HG03280 (cell line): ENCODE results near the gene ALDH1A1.

Source experiments
- ATAC-seq: cut with Tn5 transposase; IDR thresholded peaks from one replicate; pipeline ENCODE4 v1.9.1; 2021; ENCODE audit warnings: mild to moderate bottlenecking, moderate library complexity; ENCODE audit not compliant: unreplicated experiment

The ALDH1A1 gene

DNA sequence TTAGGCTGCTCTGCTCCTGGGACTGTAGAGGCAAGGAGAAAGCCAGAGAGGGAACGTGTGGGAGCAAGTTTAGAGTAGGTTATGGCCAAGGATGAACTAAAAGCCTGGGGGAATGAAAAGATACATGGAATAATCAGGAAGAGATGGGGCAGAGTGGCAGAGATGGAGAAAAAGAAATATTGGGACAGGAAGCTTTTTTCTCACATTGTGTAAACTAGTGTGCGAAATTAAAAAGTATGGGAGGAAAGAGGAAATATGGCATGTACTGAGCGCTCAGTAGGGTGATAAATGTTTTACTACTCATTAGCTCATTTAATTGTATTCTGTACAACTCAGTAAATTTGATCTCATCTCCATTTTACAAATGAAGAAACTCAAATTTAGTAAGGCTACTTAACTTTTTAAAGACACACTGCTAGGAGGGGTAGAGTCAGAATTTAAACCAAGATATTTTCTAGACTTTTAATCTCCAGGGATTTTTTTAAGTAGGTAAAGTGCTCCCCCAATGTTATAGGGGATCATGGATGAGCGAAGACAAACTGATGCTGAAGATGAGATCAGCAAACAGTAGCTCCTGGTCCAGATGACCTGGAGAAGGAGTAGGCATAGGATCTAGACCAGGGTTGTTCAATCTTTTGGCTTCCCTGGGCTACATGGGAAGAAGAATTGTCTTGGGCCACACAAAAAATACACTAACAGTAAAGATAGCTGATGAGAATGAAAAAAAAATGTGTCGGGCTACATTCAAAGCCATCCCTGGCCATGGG, 30.8 kb downstream of the ALDH1A1 start:
- no peak for ATAC-seq

DNA sequence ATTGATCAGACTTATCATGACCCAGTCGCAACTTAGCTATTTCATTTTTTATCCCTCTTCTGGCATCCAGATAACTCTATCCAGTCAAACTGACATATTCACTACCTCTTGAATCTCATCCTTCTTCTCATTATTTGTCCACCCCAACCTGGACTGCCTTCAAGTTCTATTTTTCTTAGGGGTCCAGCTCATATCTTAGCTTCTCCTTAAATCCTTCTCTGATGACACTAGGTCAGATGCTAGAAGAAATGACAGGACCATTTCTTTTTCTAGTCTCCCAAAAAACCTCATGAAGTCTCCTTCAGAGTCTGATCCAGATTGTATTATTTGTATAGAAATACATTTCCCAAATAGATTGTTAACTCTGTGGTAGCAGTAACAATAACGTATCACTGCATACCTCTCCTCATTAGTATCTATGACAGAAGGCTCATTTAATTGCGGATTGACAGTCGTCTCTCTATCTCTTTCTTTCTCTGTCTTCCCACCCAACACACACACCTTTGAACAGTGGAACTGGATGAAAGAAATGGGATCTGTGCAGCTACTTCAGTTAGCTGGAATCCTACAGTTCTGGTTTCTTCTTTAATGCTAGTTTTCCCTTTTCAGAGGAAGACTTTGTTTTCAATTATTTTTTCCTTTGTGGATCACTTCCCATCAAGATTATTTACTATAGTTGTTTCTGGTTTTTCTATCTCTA, 33.5 kb downstream of the ALDH1A1 start:
- ATAC-seq: no peak

DNA sequence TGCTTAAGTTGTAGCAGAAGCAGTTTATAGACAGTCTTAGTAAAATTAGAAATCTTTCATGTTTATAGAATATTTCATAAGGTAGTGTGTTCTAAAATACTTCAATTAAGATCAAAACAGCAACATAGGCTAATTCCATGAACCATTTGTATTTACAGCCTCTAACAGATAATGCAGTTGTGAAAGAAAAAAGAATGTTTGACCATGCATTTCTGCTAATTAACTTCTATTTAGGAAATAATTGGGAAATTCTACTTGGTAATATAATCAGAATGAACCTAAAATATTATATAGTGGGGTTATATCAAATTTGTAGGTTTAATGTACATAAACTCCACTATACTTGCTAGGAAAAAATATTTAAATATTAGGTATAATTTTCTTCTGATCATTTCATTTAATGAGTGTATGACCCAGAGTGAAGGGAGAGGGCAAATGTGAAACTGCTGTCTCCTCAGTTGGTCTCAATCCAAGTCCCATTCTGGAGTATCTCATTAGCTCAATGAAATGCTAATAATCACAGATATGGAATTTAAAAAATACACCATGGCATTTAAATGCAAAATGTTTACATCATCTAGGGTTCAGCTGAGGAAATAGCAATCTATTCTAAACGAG, 34.9 kb downstream of the ALDH1A1 start:
- no peak for ATAC-seq

DNA sequence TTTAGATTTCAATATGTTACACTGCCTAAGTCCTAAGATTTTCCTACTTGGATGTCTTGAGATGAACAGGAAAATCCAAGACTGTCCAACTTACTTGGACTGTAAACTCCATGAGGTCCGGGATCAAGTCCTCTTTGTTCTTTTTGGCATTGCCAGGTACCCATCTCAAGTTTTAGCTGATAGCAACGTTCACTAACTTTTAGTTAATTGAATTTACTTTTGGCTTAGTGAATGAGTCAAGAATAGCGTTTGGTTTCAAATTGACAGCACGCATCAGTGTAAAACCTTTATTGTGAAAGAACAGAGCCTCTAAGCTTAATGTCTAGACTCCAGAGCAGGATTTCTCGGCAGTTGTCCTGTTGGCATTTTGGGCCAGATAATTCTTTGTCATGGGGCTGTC, 37.2 kb downstream of the ALDH1A1 start:
- no peak for ATAC-seq

DNA sequence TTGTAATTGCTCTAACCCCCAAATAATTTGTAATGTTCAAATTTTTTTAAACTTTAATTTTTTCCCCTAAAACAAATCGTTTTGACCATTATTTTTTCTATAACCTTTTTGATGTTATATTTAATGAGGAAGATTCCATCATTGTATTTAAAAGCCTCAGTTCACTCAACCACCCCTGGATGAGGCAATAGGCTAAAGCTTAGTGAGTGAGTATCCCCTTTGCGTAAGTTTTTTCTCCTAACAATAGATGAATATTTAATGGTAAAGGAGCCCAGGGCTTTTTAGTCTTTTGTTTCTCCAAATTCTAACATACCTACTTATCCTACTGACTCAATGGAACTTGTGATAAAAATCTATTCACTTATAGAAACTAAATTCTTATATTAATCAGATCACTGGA, 38.1 kb downstream of the ALDH1A1 start:
- no peak for ATAC-seq

DNA sequence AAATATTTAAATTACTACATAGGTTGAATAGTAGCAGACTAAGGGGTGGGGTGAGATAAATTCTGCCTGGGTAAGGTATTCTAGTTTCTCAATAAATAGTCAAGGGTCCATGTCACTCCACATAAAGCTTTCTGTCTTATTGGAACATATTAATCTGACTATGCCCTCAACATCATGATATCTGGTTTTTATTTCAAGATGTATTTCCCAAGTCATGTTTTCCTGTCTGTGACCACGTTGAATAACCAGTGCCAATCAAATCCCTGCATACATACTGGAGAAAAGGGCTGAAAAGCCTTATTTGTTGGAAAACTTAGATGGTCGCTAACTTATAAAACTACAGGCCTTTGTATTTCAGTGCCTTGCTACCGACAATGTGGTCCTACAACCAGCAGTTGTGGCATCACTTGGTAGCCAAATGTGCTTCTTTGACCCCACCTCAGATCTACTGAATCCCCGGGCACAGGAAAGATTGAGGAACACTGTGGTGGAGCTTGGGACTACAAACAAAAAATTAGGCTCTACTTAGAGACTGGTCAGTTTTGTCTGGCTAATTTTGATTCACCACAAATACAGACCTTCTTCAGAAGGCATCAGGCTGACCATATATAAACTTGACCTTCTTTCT, 39.4 kb downstream of the ALDH1A1 start:
- ATAC-seq: no peak

DNA sequence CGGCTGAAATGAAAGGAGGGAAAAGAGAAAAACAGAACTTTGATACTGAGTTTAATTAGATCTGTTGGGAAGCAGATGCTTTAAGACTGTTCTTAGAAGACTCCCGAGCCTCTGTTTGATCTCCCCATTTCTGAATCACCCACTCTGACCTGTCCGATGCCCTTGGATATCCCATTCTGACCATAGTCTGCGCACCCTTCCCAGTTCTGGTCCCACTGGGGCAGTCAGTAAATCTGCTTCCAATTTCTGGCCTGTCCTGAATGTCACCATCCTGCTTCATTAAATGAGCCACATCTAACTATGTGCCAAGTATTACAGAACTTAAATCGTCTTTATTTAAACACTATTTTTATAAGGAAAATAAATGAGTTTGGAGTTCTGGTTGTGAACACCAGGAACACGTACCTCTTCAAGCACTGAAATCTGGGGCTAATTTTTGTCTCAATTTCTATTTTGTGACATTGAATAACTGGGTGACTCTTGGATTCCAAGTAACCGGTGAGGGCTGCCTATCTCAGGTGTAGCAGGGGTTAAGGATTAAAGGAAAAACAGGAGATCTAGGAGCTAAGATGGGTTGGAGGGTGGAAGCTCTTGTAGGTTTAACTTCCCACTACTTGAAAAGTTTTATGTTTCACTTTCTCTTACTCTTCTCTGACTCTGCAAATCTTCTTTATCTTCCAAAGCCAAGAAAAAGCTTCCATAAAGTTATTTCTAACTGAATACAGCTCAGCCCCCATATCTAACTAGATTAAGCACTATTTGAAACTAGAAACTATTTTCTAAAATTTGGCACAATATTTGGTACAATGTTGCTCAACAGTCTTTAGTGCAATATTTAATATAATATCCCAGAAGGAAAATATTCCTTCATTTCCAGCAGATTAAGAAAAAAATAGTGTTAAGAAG, 40.1 kb downstream of the ALDH1A1 start:
- ATAC-seq: no peak

DNA sequence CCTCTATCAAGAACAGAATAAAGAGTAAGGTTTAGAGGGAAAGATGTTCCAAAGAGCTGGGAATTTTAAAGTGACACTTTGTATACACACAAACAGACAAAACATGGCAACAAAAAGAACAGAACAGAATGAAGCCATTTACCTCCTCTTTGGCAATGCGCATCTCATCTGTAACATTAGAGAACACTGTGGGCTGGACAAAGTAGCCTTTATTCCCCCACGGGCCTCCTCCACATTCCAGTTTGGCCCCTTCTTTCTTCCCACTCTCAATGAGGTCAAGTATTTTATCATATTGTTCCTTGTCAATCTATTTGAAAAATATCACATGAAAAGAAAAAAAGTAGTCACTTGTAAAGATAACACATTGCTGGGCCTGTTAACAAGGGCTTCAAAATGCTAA, 41.0 kb downstream of the ALDH1A1 start:
- no peak for ATAC-seq

DNA sequence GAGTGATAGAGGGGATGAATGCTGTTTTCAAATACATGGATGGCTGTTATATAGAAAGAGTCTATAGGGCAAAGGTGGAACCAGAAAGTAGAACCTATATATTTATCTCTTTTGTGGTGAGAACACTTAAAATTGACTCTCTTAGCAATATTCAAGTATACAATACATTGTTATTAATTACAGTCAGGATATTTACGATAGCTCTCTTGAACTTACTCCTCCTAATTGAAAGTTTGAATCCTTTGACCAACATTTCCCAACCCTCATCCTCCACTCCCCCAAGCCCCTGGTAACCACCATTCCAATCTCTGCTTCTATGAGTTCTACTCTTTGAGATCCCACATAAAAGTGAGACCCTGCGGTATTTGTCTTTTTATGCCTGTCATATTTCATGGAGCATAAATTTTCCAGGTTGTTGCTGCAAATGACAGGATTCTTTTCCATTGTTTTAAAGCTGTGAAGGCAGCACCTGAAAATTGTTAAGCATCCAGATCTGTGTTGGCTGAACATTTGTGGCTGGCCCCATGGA, 41.5 kb downstream of the ALDH1A1 start:
- no peak for ATAC-seq

DNA sequence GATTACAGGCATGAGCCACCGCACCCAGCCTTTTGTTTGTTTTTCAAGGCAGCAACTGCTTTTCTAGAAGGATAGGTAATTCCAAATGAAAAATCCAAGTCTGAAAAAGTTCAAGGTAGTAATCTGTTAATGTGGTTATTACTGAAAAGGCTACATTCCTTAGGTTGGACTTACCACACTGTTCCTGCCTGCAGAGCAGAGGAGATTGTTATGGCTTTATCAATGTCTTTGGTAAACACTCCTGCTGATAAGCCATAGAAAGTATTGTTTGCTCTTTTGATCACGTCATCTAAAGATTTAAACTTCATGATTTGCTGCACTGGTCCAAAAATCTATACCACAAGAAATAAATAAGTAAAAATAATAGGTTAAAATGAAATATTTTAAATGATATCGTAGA, 43.4 kb downstream of the ALDH1A1 start:
- no peak for ATAC-seq

DNA sequence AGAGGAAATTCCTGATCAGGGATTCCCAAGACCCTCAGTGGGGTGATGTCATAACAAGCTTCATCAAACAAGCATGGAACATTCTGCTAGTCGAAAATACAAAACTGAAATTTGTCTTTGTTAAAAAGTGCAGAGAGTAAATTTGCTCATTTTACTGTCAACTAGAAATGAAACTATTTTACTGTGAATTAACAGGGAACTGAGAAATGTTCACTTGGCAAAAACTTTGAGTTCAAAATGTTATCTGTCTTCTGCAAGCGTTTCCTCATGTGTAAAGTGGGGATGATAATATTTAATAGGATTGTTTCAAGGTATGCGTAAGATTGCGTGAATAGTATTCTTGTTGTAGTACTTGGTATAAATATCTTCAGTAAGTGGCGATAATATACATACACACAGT, 45.4 kb downstream of the ALDH1A1 start:
- no peak for ATAC-seq

DNA sequence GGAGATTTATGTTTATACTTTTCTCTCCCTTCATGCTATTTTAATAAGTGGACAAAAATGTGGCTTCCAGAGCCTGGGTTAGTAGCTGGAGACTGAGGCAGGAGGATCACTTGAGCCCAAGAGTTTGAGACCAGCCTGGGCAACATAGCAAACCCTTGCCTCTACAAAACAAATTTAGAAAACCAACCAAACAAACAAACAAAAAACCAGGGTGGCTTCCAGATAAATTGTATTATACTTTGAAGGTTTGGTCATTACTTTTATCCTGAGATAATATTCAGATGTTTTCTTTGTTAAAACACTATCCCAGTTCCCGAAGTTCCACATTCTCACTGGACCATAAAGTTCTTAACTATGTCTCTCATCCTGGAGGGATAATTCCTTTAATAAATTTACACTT, 46.0 kb downstream of the ALDH1A1 start:
- ATAC-seq: no peak

DNA sequence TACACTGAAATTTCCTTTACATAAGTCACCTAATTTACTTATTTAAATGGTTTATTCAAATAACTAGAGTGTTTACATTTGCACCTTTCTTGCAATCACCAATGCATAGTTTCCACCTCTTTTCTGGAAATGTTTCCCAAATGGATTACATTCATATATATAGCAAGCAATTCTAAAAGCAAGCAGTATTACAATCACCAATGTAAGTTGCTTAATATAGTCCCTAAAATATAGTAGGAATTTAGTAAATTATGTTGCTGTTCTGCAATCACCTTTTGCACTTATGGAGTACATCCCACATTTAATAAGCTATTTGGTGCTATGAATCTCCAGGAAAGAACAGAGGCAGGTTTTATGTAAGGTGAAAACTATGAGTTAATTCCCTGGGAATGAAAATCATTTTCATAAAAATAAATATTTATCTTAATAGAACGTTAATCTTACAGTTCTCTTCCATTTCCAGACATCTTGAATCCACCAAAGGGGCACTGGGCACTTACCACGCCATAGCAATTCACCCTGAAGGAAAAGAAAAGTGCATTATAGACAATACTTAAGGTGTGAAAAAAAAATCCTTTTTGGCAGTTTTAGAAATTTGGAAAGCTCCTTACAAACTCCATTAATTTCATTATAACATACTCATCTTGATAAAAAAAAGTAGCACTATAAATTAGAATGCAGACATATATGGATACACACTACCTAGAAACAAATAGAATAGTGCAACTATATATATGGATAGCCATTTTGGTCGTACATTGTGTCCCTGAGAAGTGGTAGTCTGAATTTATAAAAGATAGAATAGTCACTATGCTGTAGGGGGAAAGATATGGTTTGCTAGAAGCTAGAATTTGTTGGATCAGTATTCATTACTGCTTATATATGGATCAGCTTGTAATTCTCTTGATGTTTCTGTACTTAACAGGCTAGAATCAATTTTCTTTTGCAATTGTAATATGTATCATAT, 47.1 kb downstream of the ALDH1A1 start:
- ATAC-seq: no peak

DNA sequence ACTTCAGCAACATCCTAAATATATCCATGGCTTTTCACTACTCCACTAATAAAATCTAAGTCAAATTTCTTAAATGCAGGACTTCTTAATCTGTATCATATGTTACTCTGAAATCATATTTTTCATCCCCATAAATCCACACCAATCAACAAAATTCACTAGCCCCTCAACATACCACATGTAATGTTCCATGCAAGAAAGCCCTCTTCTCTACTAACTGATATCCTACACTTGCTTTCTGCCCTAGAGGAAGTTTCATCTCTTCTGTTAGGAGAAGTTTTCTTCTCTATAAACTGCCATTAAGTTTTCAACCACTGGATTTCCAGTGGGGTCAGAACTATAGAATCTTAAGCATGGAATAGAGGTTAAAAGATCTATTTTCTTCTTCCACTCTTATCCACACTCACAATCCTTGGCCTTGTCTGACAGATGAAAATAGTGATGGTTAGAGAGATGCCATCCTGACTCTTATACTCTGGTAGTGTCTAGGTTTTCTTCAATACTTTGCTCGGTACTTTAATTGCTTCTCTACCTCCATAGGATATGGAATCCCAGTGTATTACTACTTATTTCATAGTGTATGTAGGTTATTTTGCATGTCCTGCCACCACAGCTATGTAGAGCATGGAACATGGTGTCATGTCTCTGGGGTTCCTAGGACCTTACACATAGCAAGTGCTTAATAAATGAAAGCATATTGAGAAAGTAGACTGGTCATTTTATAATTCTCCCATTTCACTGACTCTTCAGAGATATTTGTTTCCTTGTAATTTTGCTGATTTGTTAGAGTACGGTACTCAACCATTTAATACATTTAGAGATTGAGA, 48.4 kb downstream of the ALDH1A1 start:
- no peak for ATAC-seq

DNA sequence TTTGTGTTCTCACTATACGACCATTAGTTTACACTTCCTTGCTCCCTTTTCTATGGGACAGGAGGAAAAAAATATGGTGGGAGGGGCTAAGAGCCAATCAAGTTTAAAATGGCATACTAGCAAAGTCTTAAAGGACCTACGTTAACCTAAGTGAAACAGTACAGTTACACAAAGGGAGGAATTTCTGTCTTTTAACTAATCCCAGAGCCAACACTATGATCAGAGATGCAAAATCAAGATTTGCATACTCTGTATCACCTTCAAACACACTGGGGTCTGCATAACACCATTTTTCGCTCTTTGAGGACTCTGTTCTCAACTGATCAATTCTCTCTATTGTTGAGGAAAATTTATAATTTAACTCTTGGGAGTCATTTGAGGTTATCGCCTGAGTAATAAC, 49.8 kb downstream of the ALDH1A1 start:
- no peak for ATAC-seq

DNA sequence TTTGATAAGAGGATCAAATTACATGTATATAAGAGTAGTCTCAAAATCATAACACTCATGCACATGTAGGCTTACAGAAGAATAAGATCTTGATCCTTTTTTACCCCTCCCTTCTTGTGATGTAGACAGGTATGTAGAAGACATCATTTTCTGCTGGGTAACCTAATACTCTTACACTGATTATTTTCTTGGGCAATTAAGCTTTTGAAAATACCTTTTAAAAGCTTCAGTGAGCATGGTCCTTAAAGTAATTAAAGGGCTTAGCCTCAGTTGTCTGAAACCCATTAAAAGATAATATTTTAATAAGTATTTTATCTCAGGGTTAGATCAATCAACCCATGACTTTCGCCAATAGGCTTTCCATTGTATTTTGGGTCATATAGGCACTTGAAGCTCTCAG, 50.6 kb downstream of the ALDH1A1 start:
- no peak for ATAC-seq

DNA sequence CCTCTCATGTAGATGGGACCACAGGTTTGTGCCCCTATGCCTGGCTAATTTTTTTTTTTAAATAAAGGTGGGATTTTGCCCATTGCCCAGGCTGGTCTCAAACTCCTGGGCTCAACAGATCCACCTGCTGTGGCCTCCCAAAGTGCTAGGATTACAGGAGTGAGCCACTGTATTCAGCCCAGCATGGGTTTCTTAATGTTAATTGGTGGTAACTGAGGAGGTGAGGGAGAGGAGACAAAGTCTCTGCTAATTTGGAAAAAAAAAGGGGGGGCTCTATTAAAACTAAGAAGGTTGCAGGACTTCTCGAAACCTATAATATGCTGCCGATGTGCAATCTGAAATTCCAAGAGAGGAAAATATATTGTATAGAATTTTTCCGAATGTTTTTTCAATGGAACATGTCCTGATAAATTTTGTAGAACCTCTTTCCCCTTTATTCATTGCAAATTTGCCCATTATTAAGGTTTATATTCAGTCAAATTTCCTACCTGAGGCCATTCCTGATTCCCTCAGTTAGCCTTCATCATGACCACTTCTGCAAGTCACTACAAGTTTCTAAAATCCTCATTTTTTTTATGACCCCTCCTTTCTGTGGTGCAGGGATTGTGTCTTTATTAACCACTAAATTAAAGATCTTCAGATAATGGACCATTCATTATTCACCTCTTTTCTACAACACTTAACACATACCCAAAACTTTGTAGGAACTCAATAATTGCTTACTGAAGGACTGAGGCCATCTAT, 52.9 kb downstream of the ALDH1A1 start:
- ATAC-seq: no peak
